ENCODE measurements around the gene THSD7A. TPM values are rescaled to one million over a fixed set of nuclear protein-coding genes. Genes with fewer than 3 reads are reported as not detected.

The THSD7A gene
- total RNA-seq, 1 donor from 2014 or later, result 0.35 TPM

DNA sequence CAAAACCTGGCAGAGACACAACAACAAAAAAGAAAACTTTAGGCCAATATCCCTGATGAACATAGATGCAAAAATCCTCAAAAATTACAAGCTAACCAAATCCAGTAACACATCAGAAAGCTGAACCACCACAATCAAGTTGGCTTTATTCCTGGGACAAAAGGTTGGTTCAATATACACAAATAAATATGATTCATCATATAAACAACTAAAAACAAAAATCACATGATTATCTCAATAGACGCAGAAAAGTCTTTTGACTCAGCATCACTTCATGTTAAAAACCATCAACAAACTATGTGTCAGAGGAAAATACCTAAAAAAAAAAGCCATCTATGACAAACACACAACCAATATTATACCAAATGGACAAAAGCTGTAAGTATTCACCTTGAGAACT lies 283.5 kb downstream of the THSD7A start:
- no peak overlapping the region for H3K27ac Mint-ChIP-seq (ENCODE audit: unreplicated experiment)
- no peaks in the 10 kb centered on the region for H3K36me3 Mint-ChIP-seq (ENCODE audit: low read depth)
- H3K27me3 Mint-ChIP-seq (ENCODE audit: low read depth), result no peaks in the 10 kb centered on the region
- no peak for DNase-seq (ENCODE audit: low spot score)
- no peaks in the 10 kb centered on the region for H3K4me1 Mint-ChIP-seq (ENCODE audit: low read depth)
- peaks cover 23% of the 10 kb centered on the region for H3K9me3 Mint-ChIP-seq (ENCODE audit: low read depth)
- H3K4me3 Mint-ChIP-seq (ENCODE audit: unreplicated experiment), result no peak overlapping the region
- TF ChIP-seq, protein P1, sequence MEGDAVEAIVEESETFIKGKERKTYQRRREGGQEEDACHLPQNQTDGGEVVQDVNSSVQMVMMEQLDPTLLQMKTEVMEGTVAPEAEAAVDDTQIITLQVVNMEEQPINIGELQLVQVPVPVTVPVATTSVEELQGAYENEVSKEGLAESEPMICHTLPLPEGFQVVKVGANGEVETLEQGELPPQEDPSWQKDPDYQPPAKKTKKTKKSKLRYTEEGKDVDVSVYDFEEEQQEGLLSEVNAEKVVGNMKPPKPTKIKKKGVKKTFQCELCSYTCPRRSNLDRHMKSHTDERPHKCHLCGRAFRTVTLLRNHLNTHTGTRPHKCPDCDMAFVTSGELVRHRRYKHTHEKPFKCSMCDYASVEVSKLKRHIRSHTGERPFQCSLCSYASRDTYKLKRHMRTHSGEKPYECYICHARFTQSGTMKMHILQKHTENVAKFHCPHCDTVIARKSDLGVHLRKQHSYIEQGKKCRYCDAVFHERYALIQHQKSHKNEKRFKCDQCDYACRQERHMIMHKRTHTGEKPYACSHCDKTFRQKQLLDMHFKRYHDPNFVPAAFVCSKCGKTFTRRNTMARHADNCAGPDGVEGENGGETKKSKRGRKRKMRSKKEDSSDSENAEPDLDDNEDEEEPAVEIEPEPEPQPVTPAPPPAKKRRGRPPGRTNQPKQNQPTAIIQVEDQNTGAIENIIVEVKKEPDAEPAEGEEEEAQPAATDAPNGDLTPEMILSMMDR (IDR thresholded peaks at IDR 0.05), result no peak

DNA sequence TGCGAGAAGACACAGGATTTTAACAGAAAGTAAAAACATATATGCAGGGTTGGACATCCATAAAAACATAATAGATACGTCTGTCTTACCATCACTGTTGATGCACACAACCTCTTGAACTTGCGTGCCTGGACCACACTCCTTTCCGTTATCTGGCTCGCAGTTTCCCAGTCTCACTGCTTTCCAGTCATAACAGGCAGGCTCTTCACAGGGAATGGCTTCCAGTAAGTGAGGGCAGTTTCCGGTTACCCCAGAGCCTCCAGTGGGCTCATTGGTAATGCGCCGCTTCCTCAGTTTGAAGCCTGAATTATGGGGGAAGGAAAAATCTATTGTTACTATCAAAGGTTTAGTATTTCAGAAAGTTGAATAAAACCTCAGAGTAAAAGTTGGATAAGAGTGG lies 290.7 kb downstream of the THSD7A start:
- Mint-ChIP-seq H3K4me1 (ENCODE audit: low read depth) (peaks cover 6% of the 10 kb centered on the region), H3K27ac (ENCODE audit: unreplicated experiment) (no peak overlapping the region), H3K9me3 (ENCODE audit: low read depth) (peaks cover 23% of the 10 kb centered on the region), H3K27me3 (ENCODE audit: low read depth) (no peaks in the 10 kb centered on the region), H3K36me3 (ENCODE audit: low read depth) (no peaks in the 10 kb centered on the region), H3K4me3 (ENCODE audit: unreplicated experiment) (no peak overlapping the region)
- TF ChIP-seq, protein P1 (IDR thresholded peaks at IDR 0.05), result no peak
- no peak for DNase-seq (ENCODE audit: low spot score)

DNA sequence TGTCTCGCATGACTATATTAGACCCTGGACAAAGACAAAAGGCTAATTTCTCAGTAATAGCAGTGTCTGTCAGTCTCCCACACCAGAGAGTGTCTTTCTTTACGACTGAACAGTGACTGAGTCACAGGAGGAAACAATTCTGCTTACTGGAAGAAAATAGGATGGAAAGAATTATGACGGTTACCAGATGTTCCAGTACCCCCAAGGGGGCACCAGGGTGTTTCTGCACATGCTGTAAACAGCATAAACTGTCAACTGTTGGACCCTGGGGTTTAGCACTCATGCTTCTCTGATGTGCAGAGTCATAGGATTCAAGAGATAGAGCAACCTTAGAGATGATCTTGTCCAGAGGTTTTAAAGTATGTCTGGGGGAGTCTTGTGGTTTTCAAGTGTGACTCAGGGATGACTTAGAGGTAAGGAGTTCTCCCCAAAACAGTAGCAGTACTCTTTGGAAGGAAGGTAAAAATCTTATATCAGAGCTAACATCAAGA lies 291.7 kb downstream of the THSD7A start:
- H3K9me3 Mint-ChIP-seq (ENCODE audit: low read depth), result peaks cover 19% of the 10 kb centered on the region
- no peak for DNase-seq (ENCODE audit: low spot score)
- peaks cover 6% of the 10 kb centered on the region for H3K4me1 Mint-ChIP-seq (ENCODE audit: low read depth)
- no peaks in the 10 kb centered on the region for H3K36me3 Mint-ChIP-seq (ENCODE audit: low read depth)
- no peak overlapping the region for H3K27ac Mint-ChIP-seq (ENCODE audit: unreplicated experiment)
- no peaks in the 10 kb centered on the region for H3K27me3 Mint-ChIP-seq (ENCODE audit: low read depth)
- no peak overlapping the region for H3K4me3 Mint-ChIP-seq (ENCODE audit: unreplicated experiment)
- TF ChIP-seq, protein P1 (IDR thresholded peaks at IDR 0.05), result no peak

DNA sequence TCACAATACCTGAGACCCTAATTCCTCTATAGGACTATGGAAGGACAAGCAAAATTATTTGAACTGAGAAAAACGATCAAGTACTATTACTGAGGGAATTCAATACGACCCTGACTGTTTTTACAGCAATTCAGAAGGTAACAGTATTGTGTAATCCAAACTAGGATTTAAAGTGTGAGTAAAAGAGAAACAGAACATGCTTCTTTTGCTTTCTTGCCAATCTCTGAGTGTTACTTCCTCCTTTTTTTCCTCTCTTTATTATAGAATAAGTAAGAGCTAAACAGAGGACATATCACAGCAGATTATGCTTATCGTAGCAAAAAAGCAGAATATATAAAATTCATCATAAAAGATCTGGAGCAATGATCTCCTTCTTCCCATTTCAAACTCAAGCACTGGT lies 292.1 kb downstream of the THSD7A start:
- Mint-ChIP-seq H3K9me3 (ENCODE audit: low read depth) (peaks cover 19% of the 10 kb centered on the region), H3K4me1 (ENCODE audit: low read depth) (peaks cover 6% of the 10 kb centered on the region), H3K36me3 (ENCODE audit: low read depth) (no peaks in the 10 kb centered on the region), H3K27me3 (ENCODE audit: low read depth) (no peaks in the 10 kb centered on the region), H3K27ac (ENCODE audit: unreplicated experiment) (no peak overlapping the region), H3K4me3 (ENCODE audit: unreplicated experiment) (no peak overlapping the region)
- TF ChIP-seq, protein P1 (IDR thresholded peaks at IDR 0.05), result no peak
- no peak for DNase-seq (ENCODE audit: low spot score)

DNA sequence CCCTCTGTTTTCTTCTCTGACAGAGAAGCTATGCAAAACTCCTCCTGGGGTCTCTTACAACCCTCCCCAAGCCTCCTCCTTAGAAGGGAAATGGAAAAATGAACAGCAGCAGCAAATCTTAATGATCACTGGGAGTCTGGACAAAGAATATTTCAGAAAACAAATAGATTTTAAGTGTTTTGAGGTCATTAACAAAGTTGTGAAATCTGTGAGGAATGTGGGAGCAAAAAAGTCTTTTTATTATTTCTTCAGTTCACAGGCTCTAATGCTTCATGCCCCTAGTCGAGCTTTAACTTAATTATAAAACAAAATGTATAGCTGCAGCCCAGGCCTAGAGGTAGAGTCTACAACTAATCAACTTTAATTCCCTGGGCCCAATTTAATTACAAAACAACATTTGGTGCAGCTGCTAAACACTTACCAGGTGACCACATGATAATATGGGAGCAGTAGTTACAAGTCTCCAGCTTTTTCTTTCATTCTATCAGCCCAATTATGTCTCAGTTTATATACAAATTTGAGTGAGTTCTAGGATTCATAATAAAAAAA lies 293.2 kb downstream of the THSD7A start:
- peaks cover 16% of the 10 kb centered on the region for H3K9me3 Mint-ChIP-seq (ENCODE audit: low read depth)
- H3K36me3 Mint-ChIP-seq (ENCODE audit: low read depth), result no peaks in the 10 kb centered on the region
- no peak overlapping the region for H3K4me3 Mint-ChIP-seq (ENCODE audit: unreplicated experiment)
- H3K27me3 Mint-ChIP-seq (ENCODE audit: low read depth), result no peaks in the 10 kb centered on the region
- H3K4me1 Mint-ChIP-seq (ENCODE audit: low read depth), result peaks cover 6% of the 10 kb centered on the region
- no peak for DNase-seq (ENCODE audit: low spot score)
- TF ChIP-seq, protein P1 (IDR thresholded peaks at IDR 0.05), result no peak
- H3K27ac Mint-ChIP-seq (ENCODE audit: unreplicated experiment), result no peak overlapping the region

Data from chondrocyte (in vitro differentiated cells).